ENCODE measurements around the gene HDAC4.

HDAC4 gene

DNA sequence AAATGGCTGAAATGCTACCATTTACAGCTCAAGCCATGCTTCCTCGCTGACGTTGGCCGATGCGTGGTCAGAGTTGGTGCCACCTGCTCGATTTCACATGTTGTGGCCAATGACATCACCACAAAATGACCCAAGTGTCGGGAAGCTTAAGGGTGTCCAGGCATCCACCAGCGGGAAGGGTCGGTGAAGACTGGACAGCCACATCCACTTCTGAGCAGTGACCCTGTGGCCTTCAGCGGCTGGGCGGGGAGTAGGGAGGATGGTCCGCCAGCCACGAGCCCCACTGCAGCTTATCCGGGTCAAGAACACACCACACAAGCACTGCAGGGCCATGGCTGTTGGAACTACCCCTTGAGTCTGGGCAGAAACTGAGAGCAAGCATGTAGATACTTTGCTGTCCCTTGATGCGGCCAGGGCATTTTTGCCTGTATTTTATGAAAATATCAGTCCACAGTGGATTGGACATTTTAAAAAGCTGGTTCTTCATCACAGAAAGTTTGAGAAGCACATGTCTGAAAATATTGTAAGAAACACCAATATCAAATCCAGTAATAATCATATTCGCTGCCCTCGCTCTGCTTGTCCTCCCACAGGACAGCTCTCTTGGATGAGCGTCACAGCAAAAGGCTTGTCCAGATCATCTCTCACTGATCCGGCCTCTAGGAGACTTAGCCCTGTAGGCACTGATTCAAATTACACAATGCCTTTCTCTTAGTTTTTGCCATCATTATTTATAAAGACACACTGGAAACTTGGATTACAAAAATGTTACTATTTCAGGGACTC is 379.0 kb downstream of the HDAC4 start:
- no peak for DNase-seq (ENCODE audit: low read depth)
- TF ChIP-seq, protein P1, sequence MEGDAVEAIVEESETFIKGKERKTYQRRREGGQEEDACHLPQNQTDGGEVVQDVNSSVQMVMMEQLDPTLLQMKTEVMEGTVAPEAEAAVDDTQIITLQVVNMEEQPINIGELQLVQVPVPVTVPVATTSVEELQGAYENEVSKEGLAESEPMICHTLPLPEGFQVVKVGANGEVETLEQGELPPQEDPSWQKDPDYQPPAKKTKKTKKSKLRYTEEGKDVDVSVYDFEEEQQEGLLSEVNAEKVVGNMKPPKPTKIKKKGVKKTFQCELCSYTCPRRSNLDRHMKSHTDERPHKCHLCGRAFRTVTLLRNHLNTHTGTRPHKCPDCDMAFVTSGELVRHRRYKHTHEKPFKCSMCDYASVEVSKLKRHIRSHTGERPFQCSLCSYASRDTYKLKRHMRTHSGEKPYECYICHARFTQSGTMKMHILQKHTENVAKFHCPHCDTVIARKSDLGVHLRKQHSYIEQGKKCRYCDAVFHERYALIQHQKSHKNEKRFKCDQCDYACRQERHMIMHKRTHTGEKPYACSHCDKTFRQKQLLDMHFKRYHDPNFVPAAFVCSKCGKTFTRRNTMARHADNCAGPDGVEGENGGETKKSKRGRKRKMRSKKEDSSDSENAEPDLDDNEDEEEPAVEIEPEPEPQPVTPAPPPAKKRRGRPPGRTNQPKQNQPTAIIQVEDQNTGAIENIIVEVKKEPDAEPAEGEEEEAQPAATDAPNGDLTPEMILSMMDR (conservative IDR thresholded peaks at IDR 0.05; ENCODE audit: low read depth, low read length): no peak
- no peak overlapping the region for H3K4me3 ChIP-seq (ENCODE audit: low read depth, low read length)

DNA sequence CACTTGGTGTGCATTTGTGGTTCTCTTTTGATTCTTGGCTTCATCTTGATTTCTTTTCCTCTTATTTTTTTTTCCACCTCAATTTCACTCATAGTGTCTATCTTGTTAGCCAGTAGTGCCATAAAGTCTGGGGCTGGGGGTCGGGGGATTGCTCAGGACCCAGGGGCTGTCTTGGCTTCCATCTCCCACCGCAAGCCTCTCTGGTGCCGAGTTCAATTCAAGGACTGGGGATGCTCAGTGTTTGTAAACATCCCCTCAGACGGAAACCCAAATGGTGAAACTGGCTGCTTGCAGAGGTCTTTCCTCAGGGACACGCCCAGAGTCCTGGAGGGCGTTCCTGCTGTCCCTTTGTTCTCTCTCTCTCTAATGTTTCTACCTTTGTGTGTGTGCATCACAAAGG is 379.6 kb downstream of the HDAC4 start:
- TF ChIP-seq, protein P1 (conservative IDR thresholded peaks at IDR 0.05; ENCODE audit: low read depth, low read length): no peak
- no peak overlapping the region for H3K4me3 ChIP-seq (ENCODE audit: low read depth, low read length)

DNA sequence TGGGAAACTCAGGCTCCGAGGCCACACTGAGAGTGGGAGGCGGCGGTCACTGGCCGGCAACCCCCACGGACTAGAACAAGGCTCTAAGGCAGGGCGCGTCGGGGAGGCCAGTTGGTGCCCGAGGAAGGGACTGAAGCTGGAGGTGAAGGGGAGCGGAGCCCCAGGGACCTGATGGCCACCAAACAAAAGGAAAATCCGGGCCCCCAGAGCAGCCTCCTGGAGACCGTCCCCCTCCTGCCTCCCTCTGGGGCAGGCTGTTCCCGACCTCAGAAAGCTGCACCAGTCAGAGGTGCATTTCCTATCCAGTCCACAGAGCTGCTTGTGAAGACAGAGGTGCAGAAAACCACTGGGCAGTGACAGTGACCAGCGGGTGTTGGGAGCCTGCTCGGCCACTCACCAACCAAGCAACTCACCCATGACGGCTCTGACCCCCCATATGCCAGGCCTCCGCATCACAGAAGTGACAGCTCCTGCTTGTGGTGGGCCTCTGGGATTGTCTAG is 380.2 kb downstream of the HDAC4 start:
- DNase-seq (ENCODE audit: low read depth): no peak
- H3K4me3 ChIP-seq (ENCODE audit: low read depth, low read length): no peak overlapping the region
- TF ChIP-seq, protein P1 (conservative IDR thresholded peaks at IDR 0.05; ENCODE audit: low read depth, low read length): no peak

More for the DNA sequence above, 379.6 kb downstream of the HDAC4 start:
- DNase-seq (ENCODE audit: low read depth): no peak

DNA sequence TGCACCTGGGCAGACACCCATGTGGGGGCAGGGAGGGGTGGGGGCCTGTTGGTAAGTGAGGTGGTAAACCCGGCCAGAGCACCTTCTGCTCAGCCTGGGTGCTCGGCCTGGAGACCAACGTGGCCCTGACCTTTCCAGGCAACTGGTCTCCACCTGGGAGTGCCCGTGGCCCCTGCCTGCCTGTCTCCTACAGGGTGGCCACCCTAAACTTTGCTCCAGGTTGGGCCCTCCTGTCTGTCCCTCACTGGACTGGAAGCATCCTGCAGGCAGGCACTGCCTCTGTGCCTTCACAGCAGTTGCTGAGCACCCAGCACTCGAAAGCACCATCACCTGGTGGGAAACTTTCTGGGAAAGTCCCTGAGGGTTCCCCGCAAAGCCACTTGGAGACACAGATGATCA is 381.6 kb downstream of the HDAC4 start:
- no peak for DNase-seq (ENCODE audit: low read depth)
- TF ChIP-seq, protein P1 (conservative IDR thresholded peaks at IDR 0.05; ENCODE audit: low read depth, low read length): no peak
- no peak overlapping the region for H3K4me3 ChIP-seq (ENCODE audit: low read depth, low read length)

DNA sequence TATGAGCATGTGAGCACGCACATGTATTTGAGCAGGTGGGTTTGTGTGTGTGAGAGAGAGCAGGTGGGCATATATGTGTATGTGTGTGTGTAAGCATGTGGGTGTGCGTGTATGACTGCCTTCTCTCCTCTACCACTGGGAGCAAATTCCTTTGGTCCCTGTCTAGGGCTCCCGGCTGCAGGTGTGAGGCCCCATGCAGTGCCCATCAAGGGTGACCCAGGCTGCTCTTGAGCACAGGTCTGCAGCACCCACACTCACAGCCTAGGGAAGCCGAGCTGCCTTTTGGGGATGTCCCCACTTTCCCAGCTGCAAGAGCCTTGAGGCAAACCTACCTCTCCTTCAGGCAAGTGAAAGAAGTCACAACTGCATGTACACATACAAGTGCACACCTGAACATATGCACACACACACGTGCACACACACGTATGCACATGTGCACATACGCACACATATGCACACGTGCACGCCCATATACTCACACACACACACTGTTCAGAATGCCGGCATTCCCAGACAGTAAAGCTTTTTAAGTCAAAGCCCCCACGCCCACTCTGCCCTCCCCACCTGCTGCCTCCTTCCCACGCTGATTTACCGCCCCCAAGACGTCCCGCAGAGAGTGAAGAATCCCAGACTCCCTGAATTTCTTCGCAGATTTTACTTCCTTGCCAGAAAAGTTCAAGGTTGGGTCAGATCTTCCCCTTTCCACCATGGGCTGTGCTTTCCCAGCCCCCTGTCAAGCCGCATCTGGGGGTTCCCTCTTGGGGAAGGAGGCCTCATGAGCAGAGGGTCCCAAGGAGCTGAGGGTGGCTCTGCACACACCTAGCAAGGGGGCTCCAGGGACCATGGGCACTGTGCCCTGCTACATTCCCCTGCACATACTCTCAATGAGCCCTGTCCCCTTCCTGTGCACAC is 382.3 kb downstream of the HDAC4 start:
- H3K4me3 ChIP-seq (ENCODE audit: low read depth, low read length): no peak overlapping the region
- no peak for DNase-seq (ENCODE audit: low read depth)
- TF ChIP-seq, protein P1 (conservative IDR thresholded peaks at IDR 0.05; ENCODE audit: low read depth, low read length): no peak

DNA sequence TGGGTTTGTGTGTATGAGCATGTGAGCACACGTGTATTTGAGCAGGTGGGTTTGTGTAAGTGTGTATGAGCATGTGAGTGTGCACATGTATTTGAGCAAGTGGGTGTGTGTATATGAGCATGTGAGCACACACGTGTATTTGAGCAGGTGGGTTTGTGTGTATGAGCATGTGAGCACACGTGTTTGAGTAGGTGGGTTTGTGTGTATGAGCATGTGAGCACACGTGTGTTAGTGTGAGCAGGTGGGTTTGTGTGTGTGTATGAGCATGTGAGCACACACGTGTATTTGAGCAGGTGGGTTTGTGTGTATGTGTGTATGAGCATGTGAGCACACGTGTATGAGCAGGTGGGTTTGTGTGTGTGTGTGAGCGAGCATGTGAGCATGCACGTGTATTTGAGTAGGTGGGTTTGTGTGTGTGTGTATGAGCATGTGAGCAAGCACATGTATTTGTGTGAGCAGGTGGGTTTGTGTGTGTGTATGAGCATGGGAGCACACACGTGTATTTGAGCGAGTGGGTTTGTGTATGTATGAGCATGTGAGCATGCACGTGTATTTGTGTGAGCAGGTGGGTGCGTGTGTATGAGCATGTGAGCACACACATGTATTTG is 383.2 kb downstream of the HDAC4 start:
- TF ChIP-seq, protein P1 (conservative IDR thresholded peaks at IDR 0.05; ENCODE audit: low read depth, low read length): no peak
- no peak for DNase-seq (ENCODE audit: low read depth)
- H3K4me3 ChIP-seq (ENCODE audit: low read depth, low read length): no peak overlapping the region

Measured in choroid plexus epithelial cell (primary cell).